GM15510 (cell line): ENCODE results near the gene COX19.
A peak's percentile ranks its signal among the peaks of the same experiment; 100 is the strongest.

Experiments
- POLR2A ChIP-seq: IDR thresholded peaks from 3 replicates; pipeline ENCODE4 v1.6.1; 2011; ENCODE audit warnings: borderline replicate concordance; ENCODE audit not compliant: insufficient read length; ENCODE audit errors: extremely low read depth

The COX19 gene, protein sequence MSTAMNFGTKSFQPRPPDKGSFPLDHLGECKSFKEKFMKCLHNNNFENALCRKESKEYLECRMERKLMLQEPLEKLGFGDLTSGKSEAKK

GRCh38 chr7:974820-975681 is at the start of gene COX19:
Gene COX19, minus strand, starts transcription at chr7:975549. Its CDS starts 40 bp downstream, at chr7:975509.
- peak; percentile 88 for TF ChIP-seq POLR2A

GRCh38 chr7:1024331-1024841 is 49.0 kb upstream of the COX19 start:
- no peak for TF ChIP-seq POLR2A

- no peak for TF ChIP-seq POLR2A
Observed at GRCh38 chr7:1022801-1023465, 47.6 kb upstream of the COX19 start.

GRCh38 chr7:1022356-1022755 is 47.0 kb upstream of the COX19 start:
- no peak for TF ChIP-seq POLR2A

- no peak for TF ChIP-seq POLR2A
Observed at GRCh38 chr7:1021931-1022330, 46.6 kb upstream of the COX19 start.

DNA sequence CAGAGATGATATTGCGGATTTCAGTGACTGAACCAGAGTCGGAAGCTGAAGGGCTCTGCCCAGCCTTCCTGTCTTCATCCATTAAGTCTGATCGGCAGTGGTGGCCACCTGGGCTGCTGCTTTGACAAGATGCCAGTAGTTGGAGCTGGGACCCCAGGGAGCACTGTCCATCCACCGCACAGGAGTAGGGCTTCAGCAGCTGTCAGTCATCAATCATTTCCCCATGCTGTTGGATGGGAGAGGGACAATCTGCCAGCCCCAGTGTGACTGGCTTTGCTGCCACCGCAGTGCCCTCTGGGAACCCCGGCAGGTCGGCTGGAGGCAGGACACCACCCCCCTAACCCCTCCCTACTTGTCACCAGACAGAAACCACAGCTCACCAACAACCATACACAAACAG is 46.0 kb upstream of the COX19 start:
- no peak for TF ChIP-seq POLR2A

DNA sequence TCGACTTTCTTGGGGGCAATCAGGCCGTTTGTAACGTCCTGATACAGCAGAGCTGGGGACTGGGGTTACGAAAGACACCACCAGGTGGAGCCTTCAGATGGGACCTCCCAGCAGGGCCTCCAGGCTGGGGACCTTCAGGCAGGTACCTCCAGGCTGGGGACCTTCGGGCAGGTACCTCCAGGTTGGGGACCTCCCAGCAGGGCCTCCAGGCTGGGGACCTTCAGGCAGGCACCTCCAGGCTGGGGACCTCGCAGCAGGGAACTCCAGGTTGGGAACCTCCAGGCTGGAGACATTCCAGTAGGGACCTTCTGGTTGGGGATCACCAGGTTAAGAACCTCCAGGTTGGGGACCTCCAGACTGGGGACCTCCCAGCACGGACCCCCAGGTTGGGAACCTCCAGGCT is 45.5 kb upstream of the COX19 start:
- no peak for TF ChIP-seq POLR2A

DNA sequence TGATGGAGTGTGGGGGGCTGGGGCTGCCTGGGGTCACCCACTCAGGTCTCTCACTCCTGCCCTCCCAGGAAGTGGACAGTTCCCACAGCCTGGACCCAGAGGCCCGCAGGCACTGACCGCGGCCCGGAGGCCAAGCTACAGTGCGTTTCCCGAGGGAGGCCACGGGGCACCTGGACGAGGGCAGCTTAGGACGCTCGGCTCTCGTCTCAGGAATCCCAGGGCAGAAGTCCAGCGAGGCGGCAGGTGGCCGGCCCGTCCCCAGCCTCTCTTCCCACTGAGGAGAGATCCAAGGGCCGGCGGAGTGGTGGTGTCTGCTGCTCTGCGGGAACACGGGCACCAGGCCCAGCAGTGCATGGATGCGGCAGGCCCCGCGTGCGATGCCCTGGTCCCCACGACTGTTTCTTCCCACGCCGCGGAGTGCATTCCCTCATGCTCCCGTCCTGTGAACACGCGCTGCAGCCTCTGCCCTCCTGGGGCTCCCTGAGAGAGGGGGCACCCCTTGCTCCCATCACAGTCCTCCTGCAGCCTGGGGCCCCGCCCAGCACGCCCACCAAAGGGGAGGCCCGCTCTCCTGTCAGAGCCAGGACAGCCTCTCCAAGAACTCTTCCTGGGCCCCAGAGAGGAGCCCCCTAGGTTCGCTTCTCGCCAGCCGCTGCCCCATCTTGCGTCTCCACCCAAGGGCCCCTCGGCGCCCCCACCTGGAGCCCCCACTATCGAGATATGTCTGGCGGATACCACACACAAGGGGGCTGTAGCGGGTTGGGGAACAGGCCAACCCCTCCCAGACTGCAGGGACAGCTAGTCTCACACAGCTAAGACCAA is 44.7 kb upstream of the COX19 start:
- no peak for TF ChIP-seq POLR2A

DNA sequence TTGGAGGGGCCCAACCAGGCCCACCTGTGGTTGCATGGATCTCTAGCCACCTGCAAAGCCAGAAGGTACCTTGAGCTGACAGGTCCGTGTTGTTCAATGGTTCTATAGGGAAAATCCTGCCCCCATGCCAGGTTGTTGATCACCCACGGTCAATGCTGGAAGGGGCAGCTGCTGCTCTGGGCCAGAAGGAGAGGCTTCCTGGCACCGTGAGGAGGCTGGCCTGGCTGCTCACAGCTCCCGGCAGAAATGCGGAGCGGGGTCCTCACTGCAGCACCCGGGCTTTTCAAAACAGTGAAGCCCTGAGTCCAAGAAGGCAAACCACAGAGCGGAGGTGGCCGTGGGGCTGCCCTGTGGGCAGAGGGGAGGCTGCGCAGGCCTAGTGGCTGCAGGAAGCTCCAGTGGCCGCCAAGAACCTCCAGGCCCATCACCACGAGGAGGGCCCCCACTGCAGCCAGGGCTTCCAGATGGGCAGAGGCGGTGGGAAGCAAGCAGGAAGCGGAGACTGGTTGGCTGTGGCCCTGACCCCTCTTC is 44.0 kb upstream of the COX19 start:
- TF ChIP-seq POLR2A: no peak

GRCh38 chr7:1018334-1018695 is 43.0 kb upstream of the COX19 start:
- TF ChIP-seq POLR2A: no peak

DNA sequence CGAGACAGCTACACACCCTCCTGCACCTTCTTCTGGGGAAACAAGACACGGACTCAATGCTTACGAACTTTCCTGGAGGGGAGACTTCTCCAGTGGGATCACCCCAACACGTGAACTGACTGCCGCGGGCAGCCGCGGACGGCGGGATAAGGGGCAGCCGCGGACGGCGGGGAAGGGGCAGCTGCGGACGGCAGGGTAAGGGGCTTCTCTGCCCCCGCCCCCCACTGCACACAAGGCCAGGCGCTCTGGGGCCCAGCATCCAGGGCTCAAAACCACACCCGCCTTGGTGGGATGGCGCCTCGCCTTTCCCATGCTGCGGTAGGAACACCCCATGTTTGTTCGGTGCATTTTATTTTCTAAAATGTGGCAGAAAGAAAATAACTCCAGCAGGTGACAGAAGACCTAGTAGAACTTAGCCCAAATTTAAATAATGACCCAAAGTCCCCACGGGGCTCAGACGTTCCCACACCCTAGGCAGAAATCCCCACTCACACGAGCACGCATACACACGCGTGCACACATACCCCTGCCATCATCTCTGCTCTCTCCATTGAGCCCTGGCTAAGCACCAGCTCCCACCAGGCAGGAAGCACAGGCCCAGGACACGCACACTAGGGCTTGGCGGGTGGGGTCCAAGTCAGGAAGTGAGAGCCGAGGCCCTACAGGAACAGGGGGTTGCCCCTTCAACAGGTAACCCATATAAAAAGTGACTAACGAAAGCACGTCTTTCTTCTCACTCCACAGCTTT is 42.4 kb upstream of the COX19 start:
- no peak for TF ChIP-seq POLR2A

- TF ChIP-seq POLR2A: no peak
Observed at GRCh38 chr7:1016577-1017531, 41.5 kb upstream of the COX19 start.
